ENCODE results near the gene PPP1CA. TPM values are rescaled to one million over a fixed set of nuclear protein-coding genes. Genes with fewer than 3 reads are reported as not detected.

Gene PPP1CA
- total and polyA plus RNA-seq, 4 donors: 61.7 to 92.0 (median 72.2) TPM

DNA sequence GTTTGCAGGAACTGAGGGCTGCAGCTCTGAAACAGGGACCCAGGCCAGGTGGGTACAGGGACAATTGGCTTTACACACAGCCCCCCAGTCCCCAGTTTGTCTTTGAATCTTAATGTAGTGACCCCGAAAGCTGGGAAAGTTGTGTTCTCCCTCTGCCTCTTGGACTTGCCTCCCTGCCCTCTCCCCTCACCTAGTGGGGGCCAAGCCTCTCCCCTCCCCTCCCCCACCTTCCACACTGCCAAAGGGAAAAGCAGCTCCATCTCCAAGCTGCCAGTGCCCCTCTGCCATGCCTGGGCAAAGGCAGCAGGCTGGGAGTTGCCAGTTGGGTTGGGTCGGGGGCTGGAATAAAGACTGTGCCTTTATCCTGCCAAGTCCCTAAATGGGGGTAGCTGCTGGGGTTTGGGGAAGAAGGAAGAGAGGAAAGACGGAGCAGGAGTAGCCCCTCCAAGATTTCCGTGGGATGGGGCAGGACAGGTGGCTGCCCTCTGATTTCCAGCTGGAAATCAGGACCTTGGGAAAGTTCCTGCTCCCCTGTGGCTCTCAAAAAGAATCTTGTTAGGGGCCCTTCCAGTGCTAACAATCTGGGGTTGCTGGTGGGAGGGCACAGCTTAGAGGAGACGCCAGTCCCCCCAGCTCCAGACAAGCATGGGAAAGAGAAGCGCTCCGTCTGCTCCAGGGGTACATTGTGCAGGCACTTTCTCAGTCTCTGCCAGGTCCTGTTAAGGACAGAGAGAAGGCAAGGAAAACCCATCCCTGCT is 25.4 kb downstream of the PPP1CA start:
- Histone ChIP-seq H3K27ac (ENCODE audit: low read depth in 1 of 2, low read length in 2 of 2) (no peak overlapping the region), H3K4me3 (ENCODE audit: low read length in 2 of 2) (no peak overlapping the region), H3K9me3 (ENCODE audit: control insufficient read depth, low read length) (no peaks in the 10 kb centered on the region), H3K27me3 (ENCODE audit: control insufficient read depth in 1 of 2, insufficient read depth in 2 of 2, low read length in 1 of 2) (no peaks in the 10 kb centered on the region), H3K4me1 (ENCODE audit: control insufficient read depth in 1 of 2, insufficient read depth in 2 of 2, low read length in 2 of 2) (no peaks in the 10 kb centered on the region), H3K36me3 (ENCODE audit: control insufficient read depth in 1 of 2, insufficient read depth in 2 of 2, low read length in 1 of 2) (no peaks in the 10 kb centered on the region)
- intact Hi-C loops (cut with DNase I): no loop called here
- DNase-seq: peak in 1 of 2 donors; percentile 34
- no peak for ATAC-seq (ENCODE audit: low FRiP score)
- WGBS, 2 donors: 66 to 72% methylated on average over 7 of the region's 7 CpGs

DNA sequence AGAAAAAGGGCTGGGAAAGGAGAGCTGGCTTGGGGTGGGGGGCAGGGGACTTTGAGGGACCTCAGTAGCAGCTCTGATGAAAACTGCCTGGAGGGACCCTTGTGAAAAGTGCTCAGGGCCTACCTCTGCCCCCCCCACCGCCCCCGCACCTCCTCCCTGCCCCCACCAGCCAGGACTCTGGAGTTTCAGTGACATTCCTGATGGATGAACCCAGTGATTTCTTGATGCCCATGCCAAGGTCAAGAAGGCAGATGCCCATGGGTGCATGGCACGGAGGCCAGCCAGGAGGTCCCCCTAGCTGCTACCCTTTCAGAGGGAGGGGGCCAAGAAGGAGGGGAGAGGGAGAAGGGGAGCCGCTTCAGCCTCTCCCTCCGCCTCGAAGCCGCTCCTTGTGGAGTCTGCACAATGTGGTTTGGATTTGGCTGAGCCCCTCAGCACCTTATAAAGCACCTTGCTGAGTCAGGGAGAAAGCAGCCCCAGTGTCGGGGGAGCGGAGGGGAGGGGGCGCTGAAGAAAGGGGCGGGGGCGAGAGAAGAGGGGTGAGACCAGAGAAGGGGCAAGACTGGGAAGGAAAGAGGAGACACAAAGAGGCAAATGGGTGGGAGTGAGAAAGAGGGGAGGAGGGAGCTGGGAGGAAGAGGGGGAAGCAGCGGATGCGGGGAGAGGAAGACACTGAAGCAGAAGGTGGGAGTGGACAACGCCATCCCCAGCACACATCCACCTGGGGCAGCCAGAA is 26.2 kb downstream of the PPP1CA start:
- no peak overlapping the region for H3K4me3 ChIP-seq (ENCODE audit: low read length in 2 of 2)
- no peaks in the 10 kb centered on the region for H3K9me3 ChIP-seq (ENCODE audit: control insufficient read depth, low read length)
- WGBS, 2 donors: 52 to 59% methylated on average over 15 of the region's 15 CpGs
- no peaks in the 10 kb centered on the region for H3K27me3 ChIP-seq (ENCODE audit: control insufficient read depth in 1 of 2, insufficient read depth in 2 of 2, low read length in 1 of 2)
- intact Hi-C loops (cut with DNase I): no loop called here
- peak in 1 of 2 donors; percentile 38 for DNase-seq
- H3K36me3 ChIP-seq (ENCODE audit: control insufficient read depth in 1 of 2, insufficient read depth in 2 of 2, low read length in 1 of 2): no peaks in the 10 kb centered on the region
- no peak for ATAC-seq (ENCODE audit: low FRiP score)
- no peak overlapping the region for H3K27ac ChIP-seq (ENCODE audit: low read depth in 1 of 2, low read length in 2 of 2)
- H3K4me1 ChIP-seq (ENCODE audit: control insufficient read depth in 1 of 2, insufficient read depth in 2 of 2, low read length in 2 of 2): no peaks in the 10 kb centered on the region

DNA sequence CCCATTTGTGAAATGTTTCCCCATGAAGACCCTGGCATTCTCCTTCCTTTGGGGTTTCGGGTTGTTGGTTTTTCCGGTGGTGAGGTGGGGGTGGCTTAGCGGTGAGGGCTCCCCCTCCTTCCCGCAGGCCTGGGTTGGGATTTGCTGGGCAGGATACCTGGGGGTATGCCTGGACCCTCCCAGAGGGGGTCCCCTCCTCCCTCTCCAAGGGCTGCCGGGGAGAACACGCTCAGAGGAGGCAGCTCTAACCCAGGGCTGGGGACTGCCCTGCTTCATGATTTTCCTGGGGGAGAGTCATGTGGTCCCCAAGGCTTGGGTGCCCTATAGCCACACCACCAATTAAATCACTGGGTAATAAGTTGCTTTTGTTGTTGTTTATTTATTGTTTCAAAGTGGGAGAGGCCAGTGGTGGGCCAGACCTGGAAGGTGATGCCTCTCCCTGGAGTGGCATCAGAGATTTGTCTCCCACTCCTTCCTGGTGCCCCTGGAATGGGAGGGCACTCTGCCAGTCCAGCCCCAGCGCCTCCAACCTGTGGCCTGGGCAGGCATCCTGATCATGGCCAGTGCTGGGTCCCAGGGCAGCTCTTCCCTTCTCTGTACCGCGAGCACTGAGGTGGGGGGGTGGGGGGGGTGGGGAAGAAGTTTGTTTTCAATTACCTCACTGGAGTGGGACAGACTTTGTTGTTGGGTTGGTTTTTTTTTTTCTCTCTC is 26.9 kb downstream of the PPP1CA start:
- intact Hi-C loops (cut with DNase I): no loop called here
- H3K4me1 ChIP-seq (ENCODE audit: control insufficient read depth in 1 of 2, insufficient read depth in 2 of 2, low read length in 2 of 2): no peaks in the 10 kb centered on the region
- 24 to 27% methylated on average over 9 of the region's 9 CpGs for WGBS, 2 donors

DNA sequence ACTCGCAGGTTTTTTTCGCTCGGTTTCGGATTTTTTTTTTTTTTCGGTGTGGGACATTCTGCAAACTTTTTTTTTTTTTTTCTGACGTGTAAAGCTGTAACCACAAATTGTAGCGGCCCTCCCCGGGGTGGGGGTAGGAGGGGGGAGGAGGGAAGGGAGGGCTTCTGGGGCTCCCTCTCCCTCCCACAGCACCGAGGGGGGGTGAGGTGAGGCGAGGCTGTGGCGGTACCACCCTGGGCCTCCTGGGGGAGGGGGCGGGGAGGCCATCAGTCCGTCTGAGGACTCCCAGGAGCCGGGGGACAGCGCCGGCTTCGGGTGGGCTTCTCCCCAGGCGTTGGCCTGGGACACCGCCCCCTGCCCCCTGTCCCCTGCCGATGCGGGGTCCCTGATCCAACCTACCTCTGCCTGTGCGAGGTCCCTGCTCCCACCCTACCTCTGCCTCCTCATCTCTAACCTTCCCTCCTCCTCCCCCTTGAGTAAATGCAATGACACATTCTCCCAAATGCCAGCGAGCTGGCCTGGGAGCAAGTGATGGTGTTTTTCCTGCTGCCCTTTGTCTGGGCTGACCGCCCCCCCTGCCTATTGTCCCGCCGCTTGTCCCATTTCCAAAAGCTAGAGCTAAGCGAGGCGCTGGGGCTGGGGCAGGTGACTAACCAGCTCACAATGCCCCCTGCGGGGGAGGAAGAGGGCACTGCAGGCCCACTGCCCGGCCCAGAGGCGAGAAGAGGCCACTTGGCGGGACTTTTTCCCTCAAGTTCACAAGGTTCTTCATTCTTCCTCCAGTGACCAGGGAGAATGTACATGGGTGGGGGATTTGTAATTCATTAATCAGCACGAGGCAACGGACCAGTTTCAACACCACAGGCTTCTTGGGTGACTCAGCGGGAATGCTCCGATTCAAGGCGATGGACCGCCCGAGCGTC is 27.7 kb downstream of the PPP1CA start:
- intact Hi-C loops (cut with DNase I): loop anchor here in 1 of 2 donors (2.0 kb wide), 1 partner anchor 19 kb away; no protein-coding TSS in a partner anchor
- ATAC-seq (ENCODE audit: low FRiP score): peak; percentile 76
- Histone ChIP-seq H3K36me3 (ENCODE audit: control insufficient read depth in 1 of 2, insufficient read depth in 2 of 2, low read length in 1 of 2) (no peaks in the 10 kb centered on the region), H3K27me3 (ENCODE audit: control insufficient read depth in 1 of 2, insufficient read depth in 2 of 2, low read length in 1 of 2) (no peaks in the 10 kb centered on the region), H3K4me1 (ENCODE audit: control insufficient read depth in 1 of 2, insufficient read depth in 2 of 2, low read length in 2 of 2) (no peaks in the 10 kb centered on the region), H3K9me3 (ENCODE audit: control insufficient read depth, low read length) (no peaks in the 10 kb centered on the region), H3K27ac (ENCODE audit: low read depth in 1 of 2, low read length in 2 of 2) (peak overlapping the region; percentile 15 to 84), H3K4me3 (ENCODE audit: low read length in 2 of 2) (peak overlapping the region; percentile 71 to 88)
- peak; percentile 91 to 96 for DNase-seq
- 1% methylated on average over 31 to 40 of the region's 40 CpGs for WGBS, 2 donors

More for the DNA sequence above, 26.9 kb downstream of the PPP1CA start:
- H3K27ac ChIP-seq (ENCODE audit: low read depth in 1 of 2, low read length in 2 of 2): peak overlapping the region; percentile 6 to 28
- no peaks in the 10 kb centered on the region for H3K27me3 ChIP-seq (ENCODE audit: control insufficient read depth in 1 of 2, insufficient read depth in 2 of 2, low read length in 1 of 2)
- no peaks in the 10 kb centered on the region for H3K9me3 ChIP-seq (ENCODE audit: control insufficient read depth, low read length)
- ATAC-seq (ENCODE audit: low FRiP score) (no peak), DNase-seq (peak in 1 of 2 donors; percentile 52)
- H3K4me3 ChIP-seq (ENCODE audit: low read length in 2 of 2): no peak overlapping the region
- H3K36me3 ChIP-seq (ENCODE audit: control insufficient read depth in 1 of 2, insufficient read depth in 2 of 2, low read length in 1 of 2): no peaks in the 10 kb centered on the region

DNA sequence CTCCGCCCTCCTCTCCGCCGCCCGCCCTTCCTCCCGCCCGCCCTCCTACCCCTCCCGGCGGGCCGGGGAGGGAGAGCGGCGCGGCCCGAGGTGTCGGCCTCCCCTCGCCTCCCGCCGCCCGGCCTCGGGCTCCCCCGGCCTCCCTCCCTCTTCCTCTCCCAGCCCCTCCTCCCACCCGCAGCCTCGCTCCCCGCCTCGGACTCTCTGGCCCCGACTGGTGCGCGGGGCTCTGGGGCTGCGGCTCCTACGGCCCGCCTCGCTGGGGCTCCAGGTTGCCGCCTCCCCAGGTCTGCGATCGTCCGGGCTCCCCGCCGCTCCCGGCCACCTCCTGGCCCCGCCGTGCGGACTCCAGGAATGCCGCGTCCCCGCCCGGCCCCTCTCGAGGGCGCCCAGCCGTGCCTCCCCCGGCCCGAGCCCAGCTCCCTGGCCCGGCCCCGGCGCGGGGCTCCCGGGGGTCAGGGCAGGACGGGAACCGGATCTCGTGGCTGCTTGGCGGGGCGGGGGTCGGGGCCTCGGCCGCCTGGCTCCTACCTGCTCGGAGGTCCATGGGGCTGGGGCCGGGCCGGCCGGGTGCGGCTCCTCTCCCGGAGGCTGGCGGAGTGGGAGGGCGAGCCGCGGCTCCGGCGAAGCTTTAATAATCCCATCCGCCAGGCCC is 28.5 kb downstream of the PPP1CA start, which contains the start of gene CLCF1:
Gene CLCF1, minus strand, starts transcription at position 606 of the 655 bp plus-strand sequence. Its CDS starts 59 bp downstream, at position 547.
- Histone ChIP-seq H3K9me3 (ENCODE audit: control insufficient read depth, low read length) (no peaks in the 10 kb centered on the region), H3K27ac (ENCODE audit: low read depth in 1 of 2, low read length in 2 of 2) (peak within 1 kb of the TSS; percentile 15 to 84), H3K36me3 (ENCODE audit: control insufficient read depth in 1 of 2, insufficient read depth in 2 of 2, low read length in 1 of 2) (no peaks in the 10 kb centered on the region), H3K4me1 (ENCODE audit: control insufficient read depth in 1 of 2, insufficient read depth in 2 of 2, low read length in 2 of 2) (no peaks in the 10 kb centered on the region), H3K4me3 (ENCODE audit: low read length in 2 of 2) (peak within 1 kb of the TSS; percentile 71 to 88), H3K27me3 (ENCODE audit: control insufficient read depth in 1 of 2, insufficient read depth in 2 of 2, low read length in 1 of 2) (no peaks in the 10 kb centered on the region)
- intact Hi-C loops (cut with DNase I): loop anchor here in 1 of 2 donors (2.0 kb wide), 1 partner anchor 18 kb away; no protein-coding TSS in a partner anchor
- 0 to 1% methylated on average over 36 to 76 of the region's 76 CpGs for WGBS, 2 donors
- peak; percentile 71 for ATAC-seq (ENCODE audit: low FRiP score)
- DNase-seq: peak; percentile 84 to 89

DNA sequence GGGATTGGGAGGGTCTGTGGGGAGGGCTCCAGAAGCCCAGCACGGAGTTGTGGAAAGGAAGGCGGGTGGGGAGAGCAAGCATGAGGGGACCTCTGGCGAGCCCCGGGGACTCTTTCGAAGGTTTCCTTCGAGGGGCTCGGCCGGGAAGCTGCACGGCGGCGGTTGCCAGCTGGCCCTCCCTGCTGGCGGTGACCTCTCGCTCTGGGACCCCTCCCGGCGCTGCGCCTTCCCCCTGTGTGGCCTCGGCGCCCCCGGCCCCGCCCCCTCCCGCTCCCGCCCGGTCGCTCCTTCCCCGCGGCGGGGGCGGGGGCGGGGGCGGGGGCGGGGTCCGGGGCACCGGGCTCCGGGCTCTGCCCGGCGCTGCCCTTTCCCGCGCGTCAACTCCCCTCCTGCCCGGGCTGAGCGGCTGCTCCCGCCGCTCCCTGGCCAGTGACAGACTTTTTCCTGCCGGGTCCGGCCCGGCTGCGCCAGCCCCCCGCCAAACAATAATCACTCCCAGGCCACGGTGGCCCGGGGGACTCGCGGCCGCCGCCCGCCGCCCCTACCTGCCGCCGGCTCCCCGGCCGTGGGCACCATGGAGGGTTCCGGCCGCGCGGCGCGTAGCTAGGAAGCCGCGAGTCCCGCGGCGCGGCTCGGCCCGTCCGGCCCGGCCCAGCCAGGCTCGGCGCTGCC is 29.2 kb downstream of the PPP1CA start:
- intact Hi-C loops (cut with DNase I): loop anchor here in 1 of 2 donors (2.0 kb wide), 1 partner anchor 18 kb away; no protein-coding TSS in a partner anchor
- 0 to 1% methylated on average over 35 to 78 of the region's 78 CpGs for WGBS, 2 donors
- no peaks in the 10 kb centered on the region for H3K9me3 ChIP-seq (ENCODE audit: control insufficient read depth, low read length)
- peak overlapping the region; percentile 71 to 88 for H3K4me3 ChIP-seq (ENCODE audit: low read length in 2 of 2)
- no peaks in the 10 kb centered on the region for H3K36me3 ChIP-seq (ENCODE audit: control insufficient read depth in 1 of 2, insufficient read depth in 2 of 2, low read length in 1 of 2)
- DNase-seq: no peak
- no peaks in the 10 kb centered on the region for H3K4me1 ChIP-seq (ENCODE audit: control insufficient read depth in 1 of 2, insufficient read depth in 2 of 2, low read length in 2 of 2)
- ATAC-seq (ENCODE audit: low FRiP score): no peak
- H3K27ac ChIP-seq (ENCODE audit: low read depth in 1 of 2, low read length in 2 of 2): peak overlapping the region in 1 of 2 donors; percentile 28
- no peaks in the 10 kb centered on the region for H3K27me3 ChIP-seq (ENCODE audit: control insufficient read depth in 1 of 2, insufficient read depth in 2 of 2, low read length in 1 of 2)

DNA sequence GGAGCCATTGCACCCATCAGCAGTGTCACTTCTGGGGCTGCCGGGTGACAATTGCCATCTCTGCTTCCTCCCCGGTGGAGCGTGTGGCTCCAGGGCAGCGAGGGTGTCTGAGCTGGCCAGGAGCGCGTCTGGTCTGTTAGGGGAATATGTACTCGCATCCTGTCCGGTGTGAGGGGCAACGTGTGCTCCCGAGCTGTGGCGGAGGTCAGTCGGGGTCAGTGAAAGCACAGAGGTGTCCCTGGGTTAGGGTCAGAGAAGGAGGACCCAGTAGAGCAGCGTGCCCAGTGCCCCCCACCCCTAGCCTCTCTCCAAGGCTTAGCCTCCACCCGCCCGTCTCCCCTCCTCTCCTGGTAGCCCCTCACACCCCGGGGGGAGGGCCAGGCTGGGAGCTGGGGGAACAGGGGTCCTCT is 29.7 kb downstream of the PPP1CA start:
- H3K36me3 ChIP-seq (ENCODE audit: control insufficient read depth in 1 of 2, insufficient read depth in 2 of 2, low read length in 1 of 2): no peaks in the 10 kb centered on the region
- no peaks in the 10 kb centered on the region for H3K9me3 ChIP-seq (ENCODE audit: control insufficient read depth, low read length)
- H3K27me3 ChIP-seq (ENCODE audit: control insufficient read depth in 1 of 2, insufficient read depth in 2 of 2, low read length in 1 of 2): no peaks in the 10 kb centered on the region
- ATAC-seq (ENCODE audit: low FRiP score): no peak
- H3K4me1 ChIP-seq (ENCODE audit: control insufficient read depth in 1 of 2, insufficient read depth in 2 of 2, low read length in 2 of 2): no peaks in the 10 kb centered on the region
- intact Hi-C loops (cut with DNase I): loop anchor here in 1 of 2 donors (2.0 kb wide), 1 partner anchor 17 kb away; no protein-coding TSS in a partner anchor
- WGBS, 2 donors: 10 to 11% methylated on average over 16 of the region's 16 CpGs
- peak overlapping the region in 1 of 2 donors; percentile 16 for H3K27ac ChIP-seq (ENCODE audit: low read depth in 1 of 2, low read length in 2 of 2)
- no peak for DNase-seq
- peak overlapping the region in 1 of 2 donors; percentile 71 for H3K4me3 ChIP-seq (ENCODE audit: low read length in 2 of 2)
